Sigmoid colon (tissue), 4 donors: Measurements from ENCODE around the gene PTPRD.

ENCODE experiments used
- CTCF ChIP-seq, 4 experiments: fragments of 450-650 bp in 3 of 4; fragments of 200-600 bp in 1 of 4; IDR thresholded peaks; one replicate each; pipeline ENCODE4 v1.5.1; 2016 to 2019; ENCODE audit warnings: antibody characterized with exemption in 4 of 4, mild to moderate bottlenecking in 3 of 4, moderate library complexity in 2 of 4
- POLR2A ChIP-seq, 2 donors: fragments of 450-650 bp; IDR thresholded peaks; one replicate each; pipeline ENCODE4 v1.6.1; 2016; ENCODE audit warnings: antibody characterized with exemption in 2 of 2, mild to moderate bottlenecking in 2 of 2, moderate library complexity in 2 of 2
- POLR2AphosphoS5 ChIP-seq, 4 donors: sonication (generic); formaldehyde crosslinking; IDR thresholded peaks; one replicate each; pipeline ENCODE4 v1.6.1; 2017; ENCODE audit warnings: antibody characterized with exemption in 4 of 4

GRCh38 chr9:8871796-8872445 lies 1740.9 kb downstream of the PTPRD start:
- TF ChIP-seq POLR2A (IDR thresholded peaks at IDR 0.05): no peak
- TF ChIP-seq POLR2AphosphoS5 (IDR thresholded peaks at IDR 0.05): no peak
- TF ChIP-seq CTCF (IDR thresholded peaks at IDR 0.05): no peak
